Activated CD4-positive, CD25-positive, alpha-beta regulatory T cell treated with anti-CD3 and anti-CD28 coated beads, Interleukin-2, amount 50 U/mL, for 16 hours (primary cell): ENCODE measurements around the gene RNF130.
A peak's percentile ranks its signal among the peaks of the same experiment; 100 is the strongest.
"Not testable (repeated sequence)": the region's sequence is repeated elsewhere in the genome, so short reads cannot be mapped to it uniquely, and the experiment has no call there.

ENCODE experiments used
- DNase-seq: peaks from one replicate; pipeline ENCODE4 v3.0.0-alpha.2; 2020; ENCODE audit warnings: low read depth, low spot score

Gene RNF130

DNA sequence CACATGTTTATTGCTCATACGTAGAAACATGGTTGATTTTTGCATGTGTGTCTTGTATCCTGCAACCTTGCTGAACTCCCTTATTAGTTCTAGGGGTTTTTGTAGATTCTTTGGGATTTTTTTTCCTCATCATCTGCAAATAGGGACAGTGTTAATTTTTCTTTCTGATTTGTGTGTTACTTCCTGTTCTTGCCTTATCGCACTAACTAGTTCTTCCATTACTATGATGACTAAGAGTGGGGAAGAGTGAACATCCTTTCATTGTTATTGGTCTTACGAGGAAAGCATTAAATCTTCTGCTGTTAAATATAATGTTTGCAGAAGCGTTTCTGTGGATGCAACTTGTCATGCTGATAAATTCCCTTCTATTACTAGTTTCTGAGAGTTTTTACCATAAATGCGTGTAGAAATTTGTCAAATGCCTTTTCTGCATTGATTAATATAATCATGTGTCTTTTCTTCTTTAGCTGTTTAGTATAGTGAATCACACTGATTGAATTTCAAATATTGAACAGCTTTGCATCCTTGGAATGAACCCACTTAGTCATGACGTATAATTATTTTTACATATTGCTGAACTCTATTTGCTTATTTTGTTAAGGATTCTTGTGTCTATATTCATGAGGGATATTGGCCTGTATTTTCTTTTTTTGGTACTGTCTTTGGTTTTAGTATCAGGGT lies 32.1 kb upstream of the RNF130 start:
- no peak for DNase-seq

DNA sequence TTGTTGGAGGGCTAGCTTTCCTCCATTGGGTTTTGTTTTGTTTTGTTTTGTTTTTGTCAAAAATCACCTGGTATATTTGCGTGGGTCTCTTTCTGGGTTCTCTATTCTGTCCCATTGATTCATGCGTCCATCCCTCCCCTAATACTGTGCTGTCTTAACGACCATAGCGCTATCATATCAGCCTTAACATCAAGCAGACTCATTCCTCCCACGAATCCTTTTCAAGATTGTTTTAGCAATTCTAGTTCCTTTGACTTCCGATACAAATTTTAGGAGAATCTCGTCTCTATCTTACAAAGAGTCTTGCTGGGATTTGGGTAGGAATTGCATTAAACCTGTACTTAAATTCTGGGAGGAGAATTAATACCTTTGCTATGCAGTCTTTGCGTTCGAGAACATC lies 31.1 kb upstream of the RNF130 start:
- DNase-seq = no peak

DNA sequence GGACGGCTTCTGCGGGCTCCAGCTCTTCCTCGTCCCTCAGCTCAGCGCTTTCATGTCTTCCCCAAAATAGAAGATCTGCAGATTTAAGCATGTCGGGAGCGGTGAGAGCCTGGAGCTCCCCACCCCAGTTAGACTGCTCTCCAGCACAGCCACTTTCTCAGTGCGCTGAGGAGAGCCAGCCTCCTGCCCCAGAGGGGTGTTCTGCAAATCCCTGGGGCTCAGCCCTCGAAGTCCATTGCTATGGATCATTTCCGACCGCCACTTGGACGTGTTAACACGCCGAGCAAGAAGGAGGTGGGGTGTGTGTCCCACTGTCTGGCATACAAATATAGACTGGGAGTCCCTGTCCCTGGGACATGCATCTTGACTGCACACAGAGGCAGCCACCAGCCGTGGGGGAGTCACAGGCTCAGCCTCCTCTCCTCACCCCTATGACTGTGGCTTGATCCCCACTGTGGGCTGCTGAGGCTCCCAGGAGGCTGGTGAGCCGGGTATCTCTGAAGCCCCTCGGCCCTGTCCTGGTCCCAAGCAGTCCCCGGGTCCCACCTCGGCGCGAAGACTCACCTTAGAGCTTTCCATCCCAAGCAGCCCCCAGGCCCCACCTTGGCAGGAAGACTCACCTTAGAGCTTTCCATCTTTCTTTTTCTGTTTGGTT lies 30.0 kb upstream of the RNF130 start:
- DNase-seq = no peak

DNA sequence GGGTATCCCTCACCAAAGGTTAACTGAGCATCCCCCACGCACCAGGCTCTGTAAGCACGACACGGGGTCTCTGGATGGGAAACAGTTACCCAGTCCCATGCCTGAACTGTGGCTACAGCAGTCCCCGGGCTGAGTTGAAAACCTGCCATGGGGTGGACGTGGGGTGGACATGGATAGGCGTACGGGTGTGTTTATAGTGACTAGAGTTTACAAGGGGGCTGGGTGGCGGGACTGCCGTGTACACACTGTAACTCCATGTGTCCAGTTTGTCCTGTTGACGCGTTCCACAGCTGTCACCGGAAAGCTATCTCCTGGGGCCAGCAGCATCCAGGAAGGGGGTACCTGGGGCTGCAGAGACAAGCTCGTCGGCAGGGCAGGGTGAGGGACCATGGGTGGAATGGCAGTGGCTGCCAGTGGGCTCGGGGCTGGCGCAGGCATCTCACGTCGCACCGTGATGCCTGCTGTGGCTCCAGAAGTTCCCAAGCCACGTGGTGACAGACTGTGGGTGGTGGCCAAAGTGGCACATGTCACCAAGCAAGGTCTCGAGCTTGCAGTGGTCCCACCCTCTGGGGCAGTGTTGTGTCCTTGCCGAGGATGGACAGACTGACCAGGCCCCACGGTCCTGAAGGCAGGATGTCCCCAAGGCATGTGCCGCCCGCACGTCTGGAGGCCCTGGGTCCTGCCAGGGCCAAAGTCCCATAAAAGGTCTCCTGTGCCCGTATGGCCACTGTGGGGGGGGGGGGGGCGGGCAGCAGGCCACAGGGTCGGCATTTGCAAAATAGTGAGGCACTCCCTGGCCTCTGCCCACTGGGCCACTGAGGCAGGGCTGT lies 29.3 kb upstream of the RNF130 start:
- DNase-seq = no peak

DNA sequence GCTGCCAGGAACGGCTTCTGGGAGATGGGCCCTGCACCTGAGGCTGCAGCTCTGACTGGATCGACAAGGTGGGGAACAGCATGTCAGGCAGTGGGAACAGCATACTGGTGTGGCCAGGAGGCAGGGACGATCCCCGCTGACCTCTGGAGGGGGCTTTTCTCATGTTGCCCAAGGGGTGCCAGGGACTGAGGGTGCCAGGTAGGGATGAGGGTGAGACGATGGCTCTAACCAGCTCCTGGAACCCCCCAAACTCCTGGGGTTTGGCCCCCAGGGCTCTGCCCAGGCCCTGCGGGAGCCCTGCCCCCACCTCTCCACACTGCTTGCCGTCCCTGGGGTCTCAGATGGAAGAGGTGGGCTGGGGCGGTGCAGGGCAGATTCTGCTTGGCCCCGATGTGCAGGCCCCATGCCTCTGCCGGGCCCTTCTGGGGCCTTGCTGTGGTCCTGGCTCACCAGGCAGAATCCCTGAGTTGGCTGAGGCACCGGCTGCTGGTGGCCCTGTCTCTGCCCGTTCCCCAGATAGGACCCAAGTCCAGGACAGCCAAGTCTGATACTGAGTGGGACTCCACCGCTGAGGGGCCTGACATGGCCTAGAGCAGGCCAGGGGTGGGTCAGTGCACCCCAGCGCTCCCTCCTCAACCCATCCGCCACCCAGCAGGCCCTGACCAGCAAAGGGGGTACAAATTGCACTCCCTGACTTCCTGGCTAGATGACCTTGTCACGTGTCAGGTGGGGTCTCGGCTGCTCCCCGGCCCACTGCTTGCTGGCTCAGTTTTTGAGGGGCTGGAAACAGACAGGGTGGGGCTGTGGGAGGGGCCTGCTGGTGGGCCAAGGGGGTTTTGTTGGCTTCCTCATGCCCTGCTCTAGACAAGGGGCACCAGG lies 28.4 kb upstream of the RNF130 start:
- DNase-seq = no peak

DNA sequence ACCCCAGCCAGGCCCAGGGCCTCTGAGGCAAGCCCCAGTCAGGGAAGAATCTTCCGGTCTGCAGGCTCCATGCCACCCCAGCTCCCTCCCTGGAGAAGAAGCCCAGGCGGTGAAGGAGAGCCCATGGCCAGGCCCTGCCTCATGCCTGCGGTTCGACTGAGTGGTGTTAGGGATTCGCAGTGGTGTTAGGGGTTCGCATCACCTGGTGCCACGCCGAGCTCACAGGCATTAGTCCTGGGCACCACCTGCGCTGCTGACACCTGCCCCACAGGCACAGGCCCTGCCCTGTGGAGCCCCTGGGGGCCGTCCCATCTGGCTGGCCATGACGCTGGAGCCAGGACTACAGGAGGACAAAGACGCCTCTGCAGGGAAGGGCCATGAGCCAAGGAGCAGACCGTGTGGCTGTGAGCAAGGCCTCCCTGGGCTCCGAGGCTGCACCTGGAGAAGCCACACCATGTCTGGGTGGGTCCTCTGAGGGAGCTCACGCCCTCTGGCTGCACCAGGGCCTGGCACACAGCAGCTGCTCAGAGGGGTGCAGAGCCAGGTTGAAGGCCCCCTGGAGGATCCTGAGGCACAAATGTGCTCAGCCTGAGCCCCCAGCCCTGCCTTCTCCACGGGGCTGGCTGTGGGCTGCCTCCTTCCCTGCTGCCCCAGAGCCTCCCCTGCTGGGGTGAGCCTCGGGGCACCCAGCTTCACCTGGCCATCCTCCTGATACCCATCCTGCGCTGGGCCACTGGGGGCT lies 27.6 kb upstream of the RNF130 start:
- DNase-seq = no peak

DNA sequence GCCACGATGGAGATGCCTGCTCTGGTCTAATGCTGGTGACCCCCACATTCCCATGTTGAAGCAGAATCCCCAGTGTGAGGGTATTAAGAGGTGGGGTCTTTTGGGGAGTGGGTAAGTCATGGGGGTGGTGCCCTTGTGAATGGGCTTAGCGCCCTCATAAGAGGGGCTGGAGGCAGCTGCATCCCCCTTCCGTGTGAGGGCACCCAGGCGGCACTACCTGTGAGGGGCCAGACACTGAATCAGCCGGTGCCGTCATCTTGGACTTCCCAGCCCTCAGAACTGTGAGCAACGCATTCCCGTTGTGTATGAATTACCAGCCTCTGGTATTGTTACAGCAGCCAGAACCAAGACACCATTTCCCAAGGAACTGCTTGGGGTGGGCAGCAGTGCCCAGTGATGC lies 27.0 kb upstream of the RNF130 start:
- no peak for DNase-seq

DNA sequence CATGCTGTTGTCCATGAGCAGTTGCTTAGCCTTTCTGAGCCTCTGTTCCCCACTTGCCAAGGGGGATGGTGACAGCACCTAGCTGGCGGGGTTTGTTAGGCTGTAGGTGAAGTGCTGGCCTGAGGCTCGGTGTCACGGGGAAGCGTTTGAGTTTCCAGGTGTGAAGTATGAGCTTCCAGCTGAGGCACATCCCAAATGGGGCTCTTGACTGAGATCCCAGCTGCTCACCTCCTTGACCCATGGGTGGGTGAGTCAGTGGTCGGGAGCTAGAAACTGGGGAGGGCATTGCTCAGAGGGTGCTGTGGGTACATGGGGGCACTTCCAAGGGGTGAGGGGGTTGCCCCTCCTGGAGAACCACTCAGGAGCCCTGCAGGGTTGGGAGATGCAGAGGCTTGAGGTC lies 26.4 kb upstream of the RNF130 start:
- DNase-seq = no peak

DNA sequence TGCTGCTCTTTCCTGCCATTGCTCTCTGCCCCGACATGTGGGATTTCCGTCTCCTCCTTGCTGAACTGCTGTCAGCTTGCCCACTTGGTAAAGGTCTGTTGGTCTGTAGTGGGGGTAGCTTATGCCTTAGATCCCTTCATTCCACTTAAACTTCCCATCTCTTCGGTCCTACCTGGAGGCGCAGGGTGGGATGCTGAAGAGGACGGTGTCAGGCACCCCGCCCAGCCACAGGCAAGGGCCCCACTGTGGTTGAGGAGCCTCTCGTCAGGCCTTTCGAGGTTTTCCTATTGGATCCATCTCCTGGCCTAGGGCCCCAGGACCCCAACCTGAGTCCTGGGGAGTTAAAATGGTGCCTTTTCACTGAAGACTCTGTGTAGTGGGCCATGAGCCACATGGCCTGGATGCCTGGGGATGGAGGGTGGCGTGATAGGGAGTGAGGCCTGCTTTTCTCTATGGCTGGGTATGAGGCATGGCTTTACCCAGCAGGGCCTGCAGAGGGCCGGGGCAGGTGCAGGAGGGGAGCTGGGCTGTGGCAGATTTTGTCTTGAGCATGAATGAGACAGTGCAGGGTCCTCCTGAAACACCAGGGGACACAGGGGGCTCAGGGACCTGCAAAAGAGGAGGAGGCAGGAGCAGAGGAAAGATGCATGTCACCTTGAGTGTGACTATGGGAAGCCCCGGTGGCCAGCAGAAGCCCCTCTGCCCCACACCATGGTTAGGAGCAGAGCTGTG lies 25.8 kb upstream of the RNF130 start:
- no peak for DNase-seq

DNA sequence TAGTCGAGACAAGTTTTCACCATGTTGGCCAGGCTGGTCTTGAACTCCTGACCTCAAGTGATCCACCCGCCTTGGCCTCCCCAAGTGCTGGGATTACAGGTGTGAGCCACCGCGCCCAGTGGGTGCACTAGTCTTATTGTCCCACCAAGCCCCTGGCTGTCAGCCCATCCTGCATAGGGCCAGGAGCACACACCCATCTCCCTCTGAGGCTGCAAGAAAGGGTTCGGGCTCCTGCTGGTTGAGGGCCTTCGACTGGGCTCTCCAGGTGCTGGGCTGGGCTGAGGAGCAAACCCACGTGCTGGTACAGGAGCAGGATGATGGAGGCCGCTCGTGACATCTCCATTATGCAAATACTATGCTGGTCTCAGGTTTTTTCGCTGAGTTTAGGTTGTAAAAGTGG lies 25.1 kb upstream of the RNF130 start:
- no peak for DNase-seq

DNA sequence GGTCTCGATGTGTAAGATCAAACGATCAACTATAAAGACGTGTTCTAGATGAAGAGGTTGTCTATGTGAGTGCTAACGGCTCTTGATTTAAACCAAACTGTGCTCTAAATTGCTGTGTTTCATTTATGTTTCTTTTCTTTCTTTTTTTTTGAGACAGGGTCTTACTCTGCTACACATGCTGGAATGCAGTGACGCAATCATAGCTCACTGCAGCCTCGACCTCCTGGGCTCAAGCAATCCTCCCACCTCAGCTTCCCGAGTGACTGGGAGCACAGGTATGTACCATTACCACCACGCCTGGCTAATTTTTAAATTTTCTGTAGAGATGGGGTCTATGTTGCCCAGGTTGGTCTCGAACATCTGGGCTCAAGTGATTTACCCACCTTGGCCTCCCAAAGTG lies 24.0 kb upstream of the RNF130 start:
- no peak for DNase-seq

DNA sequence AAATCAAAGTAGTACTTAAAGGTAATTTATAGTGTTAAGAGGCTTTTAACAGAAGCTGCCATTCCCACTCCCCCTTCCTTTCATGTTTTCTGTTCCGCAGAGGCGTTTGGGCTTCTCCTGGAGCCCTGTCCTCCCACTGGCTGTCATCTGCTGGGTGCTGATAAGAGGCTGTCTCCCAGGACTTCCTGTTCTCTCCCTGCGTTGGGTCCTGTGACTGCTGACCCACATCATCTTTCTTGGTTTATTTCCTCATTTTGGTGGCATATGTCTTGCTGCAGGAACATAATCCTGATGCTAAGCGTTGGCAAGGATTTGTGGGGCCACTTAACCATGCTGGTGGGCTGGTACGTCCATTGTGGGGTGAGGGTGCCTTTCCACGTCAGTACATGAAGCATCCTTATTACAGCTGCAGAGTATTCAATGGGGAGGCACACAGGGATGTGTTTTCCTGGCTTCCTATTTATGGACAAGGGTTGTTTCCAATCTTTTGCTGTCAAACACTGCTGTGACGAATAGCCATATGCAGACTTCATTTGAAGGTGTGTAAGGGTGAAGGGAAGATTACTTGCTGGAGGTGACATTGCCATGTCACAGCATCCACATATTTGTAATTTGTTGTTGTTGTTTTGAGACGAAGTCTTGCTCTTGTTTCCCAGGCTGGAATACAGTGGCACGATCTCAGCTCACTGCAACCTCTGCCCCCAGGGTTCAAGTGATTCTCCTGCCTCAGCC lies 22.3 kb upstream of the RNF130 start:
- no peak for DNase-seq

DNA sequence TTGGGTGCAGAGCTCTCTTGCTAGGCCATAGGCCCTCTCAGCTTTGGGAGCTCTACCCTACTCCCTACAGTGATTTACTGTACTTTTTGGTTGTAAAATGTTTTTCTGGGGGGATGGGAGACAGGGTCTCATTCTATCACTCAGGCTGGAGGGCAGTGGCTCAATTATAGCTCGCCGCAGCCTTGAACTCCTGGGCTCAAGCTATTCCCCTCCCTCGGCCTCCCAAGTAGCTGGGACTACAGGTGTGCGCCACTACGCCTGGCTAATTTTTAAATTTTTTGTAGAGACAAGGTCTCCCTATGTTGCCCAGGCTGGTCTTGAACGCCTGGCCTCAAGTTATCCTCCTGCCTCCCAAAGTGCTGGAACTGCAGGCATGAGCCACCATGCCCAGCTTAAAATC lies 21.7 kb upstream of the RNF130 start:
- DNase-seq = no peak

DNA sequence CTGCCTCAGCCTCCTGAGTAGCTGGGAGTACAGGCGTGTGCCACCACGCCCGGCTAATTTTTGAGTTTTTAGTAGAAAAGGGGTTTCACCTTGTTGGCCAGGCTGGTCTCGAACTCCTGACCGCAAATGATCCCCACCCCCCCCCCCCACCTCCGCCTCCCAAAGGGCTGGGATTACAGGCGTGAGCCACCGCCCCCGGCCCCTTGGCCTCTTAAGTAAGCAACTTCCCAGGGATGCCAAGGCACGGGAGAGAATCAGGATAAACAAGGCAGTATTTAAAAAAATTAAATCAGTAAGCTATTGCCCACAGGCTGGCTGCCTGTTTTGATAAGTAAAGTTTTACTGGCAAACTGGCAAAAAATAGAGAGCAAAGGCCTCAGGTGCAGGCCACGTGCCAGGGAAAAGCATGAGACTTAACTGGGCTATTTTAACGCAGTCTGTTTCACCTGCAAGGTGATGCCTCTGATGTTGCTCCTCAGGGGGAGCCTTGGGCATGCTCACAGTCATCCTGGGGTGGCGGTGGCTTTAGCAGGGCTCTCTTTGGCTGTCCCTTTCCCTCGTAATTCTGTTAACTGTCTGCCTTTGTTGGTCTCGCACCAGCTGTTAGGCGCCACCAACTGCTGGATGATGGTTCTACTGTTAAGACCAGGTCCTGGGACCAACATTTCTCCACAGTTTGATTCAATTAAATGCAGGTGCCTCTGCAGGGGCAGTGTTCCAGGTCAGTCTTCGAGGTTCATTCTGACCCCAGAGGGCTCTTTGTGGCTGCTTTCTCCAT lies 19.4 kb upstream of the RNF130 start:
- DNase-seq = no peak

DNA sequence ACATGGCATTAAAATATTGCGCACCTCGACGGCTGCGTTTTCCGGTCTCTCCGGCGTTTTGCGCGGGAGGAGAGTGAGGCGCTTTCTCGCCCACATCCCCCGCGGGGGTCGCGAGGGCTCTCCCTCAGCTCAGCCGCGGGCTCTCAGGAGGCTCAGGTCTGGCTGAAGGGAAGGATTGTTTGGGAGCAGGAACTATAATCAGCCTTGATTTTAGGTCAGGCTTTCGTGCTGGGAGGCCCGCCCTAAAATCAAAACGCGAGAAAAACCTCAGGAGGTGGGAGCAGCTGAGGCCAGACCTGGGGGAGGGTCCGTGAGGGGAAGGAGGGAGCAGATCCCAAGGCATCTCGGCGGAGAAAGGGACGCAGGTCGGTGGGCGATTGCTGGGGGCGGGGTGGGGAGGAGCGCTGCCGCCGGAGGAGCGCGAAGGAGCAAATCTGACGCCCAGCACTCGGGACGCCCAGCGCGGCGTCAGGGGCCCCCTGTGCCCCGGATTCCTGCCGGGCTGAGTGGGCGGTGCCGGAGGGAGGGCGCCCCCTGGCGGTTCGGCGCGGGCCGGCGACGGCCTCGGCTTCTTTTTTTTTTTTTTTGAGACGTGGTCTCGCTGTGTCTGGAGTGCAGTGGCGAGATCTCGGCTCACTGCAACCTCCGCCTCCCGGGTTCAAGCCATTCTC lies 18.7 kb upstream of the RNF130 start:
- DNase-seq = peak; percentile 35

DNA sequence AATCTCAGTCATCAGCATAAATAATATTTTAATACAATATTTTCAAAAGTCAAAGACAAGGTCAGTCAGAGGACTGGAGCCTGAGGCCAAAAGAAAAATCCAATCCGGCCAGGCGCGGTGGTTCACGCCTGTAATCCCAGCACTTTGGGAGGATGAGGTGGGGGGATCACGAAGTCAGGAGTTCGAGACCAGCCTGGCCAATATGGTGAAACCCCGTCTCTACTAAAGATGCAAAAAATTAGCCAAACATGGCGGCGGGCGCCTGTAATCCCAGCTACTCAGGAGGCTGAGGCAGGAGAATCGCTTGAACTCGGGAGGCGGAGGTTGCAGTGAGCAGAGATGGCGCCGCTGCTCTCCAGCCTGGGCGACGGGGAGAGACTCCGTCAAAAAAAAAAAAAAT lies 18.1 kb upstream of the RNF130 start:
- not testable (repeated sequence) for DNase-seq

DNA sequence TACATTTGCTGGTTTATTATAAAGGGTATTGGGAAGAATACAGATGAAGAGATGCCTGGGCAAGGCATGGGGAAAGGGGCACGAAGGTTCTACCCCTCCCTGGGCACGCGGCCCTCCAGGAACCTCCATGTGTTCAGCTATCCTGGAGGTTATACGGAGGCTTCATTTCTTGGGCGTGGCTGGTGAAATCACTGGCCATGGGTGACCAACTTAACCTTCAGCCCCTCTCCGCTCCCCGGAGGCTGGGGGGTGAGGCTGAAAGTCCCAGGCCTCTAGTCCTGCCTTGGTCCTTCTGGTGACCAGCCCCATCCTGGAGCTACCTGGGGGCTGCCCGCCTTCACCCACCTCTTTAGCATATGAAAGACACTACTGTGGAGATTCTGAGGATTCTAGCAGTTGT lies 17.0 kb upstream of the RNF130 start:
- DNase-seq = no peak

DNA sequence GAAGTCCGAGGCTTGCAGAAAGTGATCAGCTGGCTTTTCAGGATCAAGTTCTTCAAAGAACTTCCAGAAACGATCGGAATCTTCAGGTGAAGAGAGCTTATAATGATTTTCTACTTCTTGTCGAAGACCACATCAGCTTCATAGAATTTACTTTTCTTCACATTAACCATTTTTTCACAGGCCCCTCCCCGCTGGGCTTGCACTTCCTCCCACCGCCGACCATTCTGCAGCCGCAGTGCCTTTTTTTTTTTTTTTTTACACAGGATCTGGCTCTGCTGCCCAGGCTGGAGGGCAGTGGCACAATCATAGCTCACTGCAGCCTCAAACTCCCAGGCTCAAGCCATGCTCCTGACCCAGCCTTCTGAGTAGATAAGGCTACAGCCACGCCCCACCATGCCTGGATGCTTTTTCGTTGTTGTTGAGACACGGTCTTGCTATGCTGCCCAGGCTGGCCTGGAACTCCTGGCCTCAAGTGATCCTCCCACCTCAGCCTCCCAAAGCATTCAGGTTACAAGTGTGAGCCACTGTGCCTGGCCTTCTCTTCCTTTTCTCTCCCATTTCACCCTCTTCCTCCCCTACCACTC lies 15.3 kb upstream of the RNF130 start:
- no peak for DNase-seq
